ENCODE measurements around the gene UBTFL1.

DNA sequence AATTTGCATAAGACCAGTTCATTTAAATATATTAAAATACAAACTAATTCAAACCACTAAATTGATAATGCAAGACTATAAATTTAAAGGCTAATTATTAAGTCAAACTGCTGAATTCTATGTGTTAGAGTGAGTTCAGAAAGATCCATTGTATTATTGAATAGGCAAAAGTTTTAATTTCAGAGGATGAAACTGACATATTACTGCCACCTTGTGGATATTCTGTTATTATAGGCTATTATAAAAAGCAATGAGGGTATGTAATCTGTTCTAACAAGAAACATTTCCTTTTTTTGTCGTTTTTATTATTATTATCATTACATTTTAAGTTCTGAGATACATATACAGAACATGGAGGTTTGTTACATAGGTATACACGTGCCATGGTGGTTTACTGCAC lies 27.8 kb downstream of the UBTFL1 start:
- TF ChIP-seq, protein P1, sequence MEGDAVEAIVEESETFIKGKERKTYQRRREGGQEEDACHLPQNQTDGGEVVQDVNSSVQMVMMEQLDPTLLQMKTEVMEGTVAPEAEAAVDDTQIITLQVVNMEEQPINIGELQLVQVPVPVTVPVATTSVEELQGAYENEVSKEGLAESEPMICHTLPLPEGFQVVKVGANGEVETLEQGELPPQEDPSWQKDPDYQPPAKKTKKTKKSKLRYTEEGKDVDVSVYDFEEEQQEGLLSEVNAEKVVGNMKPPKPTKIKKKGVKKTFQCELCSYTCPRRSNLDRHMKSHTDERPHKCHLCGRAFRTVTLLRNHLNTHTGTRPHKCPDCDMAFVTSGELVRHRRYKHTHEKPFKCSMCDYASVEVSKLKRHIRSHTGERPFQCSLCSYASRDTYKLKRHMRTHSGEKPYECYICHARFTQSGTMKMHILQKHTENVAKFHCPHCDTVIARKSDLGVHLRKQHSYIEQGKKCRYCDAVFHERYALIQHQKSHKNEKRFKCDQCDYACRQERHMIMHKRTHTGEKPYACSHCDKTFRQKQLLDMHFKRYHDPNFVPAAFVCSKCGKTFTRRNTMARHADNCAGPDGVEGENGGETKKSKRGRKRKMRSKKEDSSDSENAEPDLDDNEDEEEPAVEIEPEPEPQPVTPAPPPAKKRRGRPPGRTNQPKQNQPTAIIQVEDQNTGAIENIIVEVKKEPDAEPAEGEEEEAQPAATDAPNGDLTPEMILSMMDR (conservative IDR thresholded peaks at IDR 0.05 in 1 of 2, IDR thresholded peaks at IDR 0.05 in 1 of 2; ENCODE audit: extremely low read depth in 1 of 2, insufficient read depth in 1 of 2, low read depth in 1 of 2, low read length in 2 of 2): peak; percentile 13 to 40
- TF ChIP-seq EZH2 (IDR thresholded peaks at IDR 0.05; ENCODE audit: borderline replicate concordance, low read length): no peak

Data from mammary epithelial cell (primary cell).